Measurements from ENCODE around the gene TNF.
A peak's percentile ranks its signal among the peaks of the same experiment; 100 is the strongest.

The TNF gene

DNA sequence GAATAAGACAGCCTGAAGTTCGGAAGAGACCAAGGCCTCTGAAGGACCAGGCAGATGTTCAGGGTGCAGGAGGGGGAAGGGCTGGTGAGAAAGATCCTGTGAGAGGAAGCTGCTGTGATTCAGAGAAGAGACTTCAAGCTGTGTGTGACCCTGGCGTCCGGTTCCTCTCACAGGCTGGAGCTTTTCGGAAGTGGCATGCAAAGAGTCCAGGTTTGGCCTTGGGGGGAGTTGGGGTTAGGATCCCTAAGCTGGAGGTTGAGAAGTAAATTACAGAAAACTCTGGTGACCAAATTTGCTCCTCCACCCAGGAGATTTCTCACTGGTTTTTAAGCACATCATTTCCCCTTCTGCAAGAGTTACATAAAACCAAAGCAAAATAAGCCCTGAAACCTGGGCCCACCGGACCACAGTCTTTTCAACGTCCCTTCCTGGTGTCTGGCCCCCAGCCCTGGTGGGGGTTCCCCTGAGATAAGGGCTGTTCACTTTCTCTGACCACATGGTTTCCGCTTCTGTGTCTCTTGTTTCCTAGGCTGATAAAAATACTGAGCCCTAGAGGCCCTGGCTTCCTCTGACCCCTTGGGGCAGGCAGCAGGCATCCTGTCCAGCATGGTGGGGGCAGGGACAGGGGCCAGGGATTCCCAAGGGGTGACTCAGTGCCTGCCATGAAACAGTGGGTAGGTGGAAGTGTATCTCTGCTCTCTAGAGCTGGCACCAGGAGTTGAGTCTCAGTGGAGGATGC lies 15.2 kb upstream of the TNF start:
- Histone ChIP-seq H3K27me3 (replicated peaks; ENCODE audit: control insufficient read depth, insufficient read depth, low read length) (no peaks in the 10 kb centered on the region), H3K9ac (ENCODE audit: low read length) (no peak overlapping the region), H3K36me3 (ENCODE audit: control insufficient read depth, insufficient read depth, low read length, severe bottlenecking) (peaks cover 31% of the 10 kb centered on the region), H3K9me3 (ENCODE audit: control insufficient read depth, low read length) (no peaks in the 10 kb centered on the region), H3K4me1 (ENCODE audit: control insufficient read depth, insufficient read depth, low read length) (peaks cover 31% of the 10 kb centered on the region), H3K4me3 (ENCODE audit: low read length) (no peak overlapping the region)
- DNase-seq (ENCODE audit: low read depth) = peak; percentile 10

DNA sequence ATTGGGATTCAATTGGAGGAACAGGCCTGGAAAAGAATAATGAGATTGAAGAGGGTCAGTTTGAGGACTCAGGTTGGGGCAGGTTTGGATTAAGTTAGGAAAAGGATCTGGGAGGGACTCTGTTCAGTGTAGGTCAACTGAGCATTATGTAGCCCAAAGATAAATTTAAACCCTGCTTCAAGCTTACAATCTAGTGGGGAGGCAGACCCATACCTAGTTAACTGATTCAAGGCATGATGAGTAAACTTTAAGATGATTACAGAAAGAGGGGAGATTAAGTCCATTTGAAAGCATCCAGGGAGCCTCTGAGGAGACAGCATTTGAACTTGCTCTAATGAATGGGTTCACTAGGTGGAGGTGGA lies 14.7 kb upstream of the TNF start:
- DNase-seq (ENCODE audit: low read depth) = no peak

DNA sequence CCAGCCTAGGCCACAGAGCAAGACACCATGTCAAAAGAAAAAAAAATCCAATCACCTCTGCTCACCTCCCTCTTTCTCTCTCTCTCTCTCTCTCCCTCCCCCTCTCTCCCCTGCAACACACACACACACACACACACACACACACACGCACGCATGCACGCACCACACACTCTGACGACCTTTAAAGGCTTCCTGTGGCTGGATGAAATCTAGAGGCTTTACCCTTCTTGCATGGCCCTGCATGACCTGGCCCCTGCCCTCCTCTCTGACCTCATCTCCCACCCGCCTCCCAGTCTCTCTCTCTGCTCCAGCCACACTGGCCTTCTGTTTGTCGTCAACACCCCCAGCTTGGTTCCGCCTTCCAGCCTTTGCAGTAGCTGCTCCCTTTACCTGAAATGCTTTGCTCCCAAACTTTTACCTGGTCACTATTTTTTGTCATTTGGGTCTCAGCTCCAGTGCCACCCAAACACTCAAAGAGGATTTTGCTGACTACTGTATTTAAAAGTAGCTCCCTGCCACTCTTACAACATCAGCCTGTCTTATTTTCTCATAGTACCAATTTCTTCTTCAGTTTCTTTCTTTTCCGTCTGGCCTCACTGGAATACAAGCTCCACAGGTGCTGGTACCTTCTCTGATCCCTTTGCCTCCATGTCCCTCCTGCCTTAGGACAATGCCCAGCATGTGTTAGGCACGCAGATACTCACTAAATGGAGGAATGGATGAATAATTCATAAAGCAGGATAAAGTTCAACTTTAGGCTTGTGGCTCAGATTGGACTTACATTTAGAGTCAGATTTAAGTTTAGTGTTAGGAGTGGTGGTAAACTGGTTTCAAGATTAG lies 7.6 kb upstream of the TNF start:
- H3K4me3 ChIP-seq (ENCODE audit: low read length) = no peak overlapping the region
- no peak overlapping the region for H3K9ac ChIP-seq (ENCODE audit: low read length)
- H3K4me1 ChIP-seq (ENCODE audit: control insufficient read depth, insufficient read depth, low read length) = peaks cover 17% of the 10 kb centered on the region
- no peaks in the 10 kb centered on the region for H3K36me3 ChIP-seq (ENCODE audit: control insufficient read depth, insufficient read depth, low read length, severe bottlenecking)
- DNase-seq (ENCODE audit: low read depth) = no peak
- H3K27me3 ChIP-seq (replicated peaks; ENCODE audit: control insufficient read depth, insufficient read depth, low read length) = no peaks in the 10 kb centered on the region
- H3K9me3 ChIP-seq (ENCODE audit: control insufficient read depth, low read length) = no peaks in the 10 kb centered on the region

More for the DNA sequence above, 14.7 kb upstream of the TNF start:
- Histone ChIP-seq H3K9me3 (ENCODE audit: control insufficient read depth, low read length) (no peaks in the 10 kb centered on the region), H3K4me1 (ENCODE audit: control insufficient read depth, insufficient read depth, low read length) (peaks cover 31% of the 10 kb centered on the region), H3K27me3 (replicated peaks; ENCODE audit: control insufficient read depth, insufficient read depth, low read length) (no peaks in the 10 kb centered on the region), H3K9ac (ENCODE audit: low read length) (no peak overlapping the region), H3K4me3 (ENCODE audit: low read length) (no peak overlapping the region), H3K36me3 (ENCODE audit: control insufficient read depth, insufficient read depth, low read length, severe bottlenecking) (peaks cover 31% of the 10 kb centered on the region)

DNA sequence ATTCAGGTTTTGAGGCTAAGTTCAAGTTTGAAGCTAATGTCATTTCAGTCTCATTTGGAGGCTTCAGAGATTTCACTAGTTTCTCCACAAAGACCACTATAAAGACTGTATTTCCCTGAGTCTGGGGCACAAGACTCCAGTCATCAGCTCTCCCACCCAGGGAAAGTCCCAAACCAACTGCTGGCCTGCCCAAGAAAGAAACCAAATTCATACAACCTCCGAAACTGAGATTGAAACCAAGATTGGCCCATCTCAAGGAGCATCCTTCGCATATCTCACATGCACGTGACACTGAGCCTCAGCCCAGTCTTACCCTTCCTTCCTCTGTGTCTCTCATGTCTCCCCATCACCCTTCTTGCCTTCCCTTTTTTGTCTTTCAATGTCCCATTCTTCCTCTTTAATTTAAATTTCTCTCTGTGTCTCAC lies 6.8 kb upstream of the TNF start:
- H3K36me3 ChIP-seq (ENCODE audit: control insufficient read depth, insufficient read depth, low read length, severe bottlenecking) = no peaks in the 10 kb centered on the region
- no peak overlapping the region for H3K4me3 ChIP-seq (ENCODE audit: low read length)
- H3K4me1 ChIP-seq (ENCODE audit: control insufficient read depth, insufficient read depth, low read length) = peaks cover 10% of the 10 kb centered on the region
- no peak overlapping the region for H3K9ac ChIP-seq (ENCODE audit: low read length)
- no peak for DNase-seq (ENCODE audit: low read depth)
- H3K27me3 ChIP-seq (replicated peaks; ENCODE audit: control insufficient read depth, insufficient read depth, low read length) = peaks cover 4% of the 10 kb centered on the region
- no peaks in the 10 kb centered on the region for H3K9me3 ChIP-seq (ENCODE audit: control insufficient read depth, low read length)

DNA sequence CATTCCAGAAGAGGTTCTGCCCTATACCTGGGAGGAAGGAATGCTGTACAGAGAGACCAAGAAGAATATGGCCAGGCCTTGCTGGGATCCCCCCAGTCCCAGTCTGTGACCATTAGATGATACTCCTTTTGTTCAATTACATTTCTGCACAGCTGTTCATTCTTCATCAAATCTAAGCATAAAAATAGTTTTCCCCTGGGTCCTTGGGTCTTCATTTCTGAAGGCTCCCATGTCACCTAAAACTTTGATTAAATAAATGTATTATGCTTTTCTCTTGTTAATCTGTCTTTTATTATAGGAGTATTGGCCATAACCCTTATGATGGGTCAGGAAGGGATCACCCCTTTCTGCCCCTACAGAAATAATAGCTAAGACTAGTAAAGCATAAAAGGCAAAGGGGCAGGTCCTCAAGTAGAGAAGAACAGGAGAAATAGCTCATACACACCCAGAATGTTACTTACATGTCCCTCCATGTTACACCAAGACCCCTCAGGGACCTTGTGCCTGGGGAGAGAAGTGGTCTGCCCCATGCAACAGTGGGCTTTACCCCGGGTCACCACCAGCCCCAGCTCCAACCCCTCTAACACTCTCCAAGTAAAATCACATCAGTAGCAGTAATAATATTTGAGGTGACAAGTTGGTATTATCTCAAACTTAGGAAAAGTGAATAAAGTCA lies 5.4 kb upstream of the TNF start:
- Histone ChIP-seq H3K4me3 (ENCODE audit: low read length) (no peak overlapping the region), H3K9ac (ENCODE audit: low read length) (no peak overlapping the region), H3K36me3 (ENCODE audit: control insufficient read depth, insufficient read depth, low read length, severe bottlenecking) (no peaks in the 10 kb centered on the region), H3K4me1 (ENCODE audit: control insufficient read depth, insufficient read depth, low read length) (peaks cover 8% of the 10 kb centered on the region), H3K27me3 (replicated peaks; ENCODE audit: control insufficient read depth, insufficient read depth, low read length) (peaks cover 4% of the 10 kb centered on the region), H3K9me3 (ENCODE audit: control insufficient read depth, low read length) (no peaks in the 10 kb centered on the region)
- DNase-seq (ENCODE audit: low read depth) = no peak

DNA sequence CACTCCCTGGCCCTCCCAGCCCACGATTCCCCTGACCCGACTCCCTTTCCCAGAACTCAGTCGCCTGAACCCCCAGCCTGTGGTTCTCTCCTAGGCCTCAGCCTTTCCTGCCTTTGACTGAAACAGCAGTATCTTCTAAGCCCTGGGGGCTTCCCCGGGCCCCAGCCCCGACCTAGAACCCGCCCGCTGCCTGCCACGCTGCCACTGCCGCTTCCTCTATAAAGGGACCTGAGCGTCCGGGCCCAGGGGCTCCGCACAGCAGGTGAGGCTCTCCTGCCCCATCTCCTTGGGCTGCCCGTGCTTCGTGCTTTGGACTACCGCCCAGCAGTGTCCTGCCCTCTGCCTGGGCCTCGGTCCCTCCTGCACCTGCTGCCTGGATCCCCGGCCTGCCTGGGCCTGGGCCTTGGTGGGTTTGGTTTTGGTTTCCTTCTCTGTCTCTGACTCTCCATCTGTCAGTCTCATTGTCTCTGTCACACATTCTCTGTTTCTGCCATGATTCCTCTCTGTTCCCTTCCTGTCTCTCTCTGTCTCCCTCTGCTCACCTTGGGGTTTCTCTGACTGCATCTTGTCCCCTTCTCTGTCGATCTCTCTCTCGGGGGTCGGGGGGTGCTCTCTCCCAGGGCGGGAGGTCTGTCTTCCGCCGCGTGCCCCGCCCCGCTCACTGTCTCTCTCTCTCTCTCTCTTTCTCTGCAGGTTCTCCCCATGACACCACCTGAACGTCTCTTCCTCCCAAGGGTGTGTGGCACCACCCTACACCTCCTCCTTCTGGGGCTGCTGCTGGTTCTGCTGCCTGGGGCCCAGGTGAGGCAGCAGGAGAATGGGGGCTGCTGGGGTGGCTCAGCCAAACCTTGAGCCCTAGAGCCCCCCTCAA lies 3.1 kb upstream of the TNF start, which contains the start of gene LTA:
TSS of gene LTA (plus strand) at position 249 of the 871 bp plus-strand sequence. CDS start at position 703, 454 bp downstream.
- no peaks in the 10 kb centered on the region for H3K36me3 ChIP-seq (ENCODE audit: control insufficient read depth, insufficient read depth, low read length, severe bottlenecking)

DNA sequence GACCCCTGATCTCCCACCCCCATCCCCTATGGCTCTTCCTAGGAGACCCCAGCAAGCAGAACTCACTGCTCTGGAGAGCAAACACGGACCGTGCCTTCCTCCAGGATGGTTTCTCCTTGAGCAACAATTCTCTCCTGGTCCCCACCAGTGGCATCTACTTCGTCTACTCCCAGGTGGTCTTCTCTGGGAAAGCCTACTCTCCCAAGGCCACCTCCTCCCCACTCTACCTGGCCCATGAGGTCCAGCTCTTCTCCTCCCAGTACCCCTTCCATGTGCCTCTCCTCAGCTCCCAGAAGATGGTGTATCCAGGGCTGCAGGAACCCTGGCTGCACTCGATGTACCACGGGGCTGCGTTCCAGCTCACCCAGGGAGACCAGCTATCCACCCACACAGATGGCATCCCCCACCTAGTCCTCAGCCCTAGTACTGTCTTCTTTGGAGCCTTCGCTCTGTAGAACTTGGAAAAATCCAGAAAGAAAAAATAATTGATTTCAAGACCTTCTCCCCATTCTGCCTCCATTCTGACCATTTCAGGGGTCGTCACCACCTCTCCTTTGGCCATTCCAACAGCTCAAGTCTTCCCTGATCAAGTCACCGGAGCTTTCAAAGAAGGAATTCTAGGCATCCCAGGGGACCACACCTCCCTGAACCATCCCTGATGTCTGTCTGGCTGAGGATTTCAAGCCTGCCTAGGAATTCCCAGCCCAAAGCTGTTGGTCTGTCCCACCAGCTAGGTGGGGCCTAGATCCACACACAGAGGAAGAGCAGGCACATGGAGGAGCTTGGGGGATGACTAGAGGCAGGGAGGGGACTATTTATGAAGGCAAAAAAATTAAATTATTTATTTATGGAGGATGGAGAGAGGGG lies 1.9 kb upstream of the TNF start:
- no peak overlapping the region for H3K4me3 ChIP-seq (ENCODE audit: low read length)
- no peaks in the 10 kb centered on the region for H3K9me3 ChIP-seq (ENCODE audit: control insufficient read depth, low read length)
- H3K9ac ChIP-seq (ENCODE audit: low read length) = no peak overlapping the region
- peaks cover 8% of the 10 kb centered on the region for H3K27me3 ChIP-seq (replicated peaks; ENCODE audit: control insufficient read depth, insufficient read depth, low read length)
- H3K36me3 ChIP-seq (ENCODE audit: control insufficient read depth, insufficient read depth, low read length, severe bottlenecking) = no peaks in the 10 kb centered on the region
- peaks cover 6% of the 10 kb centered on the region for H3K4me1 ChIP-seq (ENCODE audit: control insufficient read depth, insufficient read depth, low read length)
- no peak for DNase-seq (ENCODE audit: low read depth)

More for the DNA sequence above, 3.1 kb upstream of the TNF start, which contains the start of gene LTA:
- H3K4me3 ChIP-seq (ENCODE audit: low read length) = no peak within 1 kb of the TSS
- H3K9ac ChIP-seq (ENCODE audit: low read length) = no peak within 1 kb of the TSS
- H3K9me3 ChIP-seq (ENCODE audit: control insufficient read depth, low read length) = no peaks in the 10 kb centered on the region
- DNase-seq (ENCODE audit: low read depth) = no peak
- H3K4me1 ChIP-seq (ENCODE audit: control insufficient read depth, insufficient read depth, low read length) = peaks cover 13% of the 10 kb centered on the region
- peaks cover 8% of the 10 kb centered on the region for H3K27me3 ChIP-seq (replicated peaks; ENCODE audit: control insufficient read depth, insufficient read depth, low read length)

DNA sequence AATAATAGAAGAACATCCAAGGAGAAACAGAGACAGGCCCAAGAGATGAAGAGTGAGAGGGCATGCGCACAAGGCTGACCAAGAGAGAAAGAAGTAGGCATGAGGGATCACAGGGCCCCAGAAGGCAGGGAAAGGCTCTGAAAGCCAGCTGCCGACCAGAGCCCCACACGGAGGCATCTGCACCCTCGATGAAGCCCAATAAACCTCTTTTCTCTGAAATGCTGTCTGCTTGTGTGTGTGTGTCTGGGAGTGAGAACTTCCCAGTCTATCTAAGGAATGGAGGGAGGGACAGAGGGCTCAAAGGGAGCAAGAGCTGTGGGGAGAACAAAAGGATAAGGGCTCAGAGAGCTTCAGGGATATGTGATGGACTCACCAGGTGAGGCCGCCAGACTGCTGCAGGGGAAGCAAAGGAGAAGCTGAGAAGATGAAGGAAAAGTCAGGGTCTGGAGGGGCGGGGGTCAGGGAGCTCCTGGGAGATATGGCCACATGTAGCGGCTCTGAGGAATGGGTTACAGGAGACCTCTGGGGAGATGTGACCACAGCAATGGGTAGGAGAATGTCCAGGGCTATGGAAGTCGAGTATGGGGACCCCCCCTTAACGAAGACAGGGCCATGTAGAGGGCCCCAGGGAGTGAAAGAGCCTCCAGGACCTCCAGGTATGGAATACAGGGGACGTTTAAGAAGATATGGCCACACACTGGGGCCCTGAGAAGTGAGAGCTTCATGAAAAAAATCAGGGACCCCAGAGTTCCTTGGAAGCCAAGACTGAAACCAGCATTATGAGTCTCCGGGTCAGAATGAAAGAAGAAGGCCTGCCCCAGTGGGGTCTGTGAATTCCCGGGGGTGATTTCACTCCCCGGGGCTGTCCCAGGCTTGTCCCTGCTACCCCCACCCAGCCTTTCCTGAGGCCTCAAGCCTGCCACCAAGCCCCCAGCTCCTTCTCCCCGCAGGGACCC lies 981 bp upstream of the TNF start:
- Histone ChIP-seq H3K9ac (ENCODE audit: low read length) (no peak overlapping the region), H3K4me3 (ENCODE audit: low read length) (no peak overlapping the region), H3K27me3 (replicated peaks; ENCODE audit: control insufficient read depth, insufficient read depth, low read length) (peaks cover 8% of the 10 kb centered on the region), H3K4me1 (ENCODE audit: control insufficient read depth, insufficient read depth, low read length) (peaks cover 6% of the 10 kb centered on the region), H3K36me3 (ENCODE audit: control insufficient read depth, insufficient read depth, low read length, severe bottlenecking) (no peaks in the 10 kb centered on the region), H3K9me3 (ENCODE audit: control insufficient read depth, low read length) (no peaks in the 10 kb centered on the region)
- DNase-seq (ENCODE audit: low read depth) = no peak

DNA sequence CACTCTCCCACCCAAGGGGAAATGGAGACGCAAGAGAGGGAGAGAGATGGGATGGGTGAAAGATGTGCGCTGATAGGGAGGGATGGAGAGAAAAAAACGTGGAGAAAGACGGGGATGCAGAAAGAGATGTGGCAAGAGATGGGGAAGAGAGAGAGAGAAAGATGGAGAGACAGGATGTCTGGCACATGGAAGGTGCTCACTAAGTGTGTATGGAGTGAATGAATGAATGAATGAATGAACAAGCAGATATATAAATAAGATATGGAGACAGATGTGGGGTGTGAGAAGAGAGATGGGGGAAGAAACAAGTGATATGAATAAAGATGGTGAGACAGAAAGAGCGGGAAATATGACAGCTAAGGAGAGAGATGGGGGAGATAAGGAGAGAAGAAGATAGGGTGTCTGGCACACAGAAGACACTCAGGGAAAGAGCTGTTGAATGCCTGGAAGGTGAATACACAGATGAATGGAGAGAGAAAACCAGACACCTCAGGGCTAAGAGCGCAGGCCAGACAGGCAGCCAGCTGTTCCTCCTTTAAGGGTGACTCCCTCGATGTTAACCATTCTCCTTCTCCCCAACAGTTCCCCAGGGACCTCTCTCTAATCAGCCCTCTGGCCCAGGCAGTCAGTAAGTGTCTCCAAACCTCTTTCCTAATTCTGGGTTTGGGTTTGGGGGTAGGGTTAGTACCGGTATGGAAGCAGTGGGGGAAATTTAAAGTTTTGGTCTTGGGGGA lies 754 bp downstream of the TNF start:
- Histone ChIP-seq H3K9me3 (ENCODE audit: control insufficient read depth, low read length) (no peaks in the 10 kb centered on the region), H3K4me3 (ENCODE audit: low read length) (no peak overlapping the region)

More for the DNA sequence above, 754 bp downstream of the TNF start:
- H3K9ac ChIP-seq (ENCODE audit: low read length) = no peak overlapping the region
- no peak for DNase-seq (ENCODE audit: low read depth)
- H3K4me1 ChIP-seq (ENCODE audit: control insufficient read depth, insufficient read depth, low read length) = peaks cover 9% of the 10 kb centered on the region
- H3K27me3 ChIP-seq (replicated peaks; ENCODE audit: control insufficient read depth, insufficient read depth, low read length) = peaks cover 8% of the 10 kb centered on the region
- no peaks in the 10 kb centered on the region for H3K36me3 ChIP-seq (ENCODE audit: control insufficient read depth, insufficient read depth, low read length, severe bottlenecking)

All from adipocyte (in vitro differentiated cells).